K562 (cell line): ENCODE results near the gene BORCS8. TPM values are rescaled to one million over a fixed set of nuclear protein-coding genes. Genes with fewer than 3 reads are reported as not detected.

Experiments
- BCOR ChIP-seq: fragments of 450-650 bp; IDR thresholded peaks from 2 replicates; pipeline ENCODE4 v1.6.1; 2016
- CHD2 ChIP-seq: IDR thresholded peaks from 2 replicates; pipeline ENCODE4 v1.6.1; 2011; ENCODE audit warnings: low read depth, low read length
- CREB1 ChIP-seq, 2 experiments: sonication (generic) in 1 of 2; formaldehyde crosslinking in 1 of 2; IDR thresholded peaks; 2 replicates each; pipeline versions ENCODE4 v1.6.1 to v1.8.0; 2012 to 2022; ENCODE audit warnings: inconsistent platforms in 1 of 2, mild to moderate bottlenecking in 1 of 2, missing genetic modification reagents in 1 of 2, moderate library complexity in 1 of 2
- ETV6 ChIP-seq, 3 experiments: fragments of 150-350 bp in 1 of 3; sonication (generic) in 1 of 3; formaldehyde crosslinking in 1 of 3; IDR thresholded peaks; 2 replicates each; pipeline versions ENCODE4 v1.6.1 to v1.8.0; 2014 to 2022; ENCODE audit warnings: borderline replicate concordance in 2 of 3, low read depth in 2 of 3, antibody characterized with exemption in 1 of 3, low read length in 1 of 3, mild to moderate bottlenecking in 1 of 3, missing genetic modification reagents in 1 of 3
- HDAC2 ChIP-seq: fragments of 450-650 bp; IDR thresholded peaks from 2 replicates; pipeline ENCODE4 v1.6.1; 2016; ENCODE audit warnings: mild to moderate bottlenecking
- JUN ChIP-seq, 2 experiments: sonication (generic) in 1 of 2; formaldehyde crosslinking in 1 of 2; IDR thresholded peaks; 2 replicates each; pipeline versions ENCODE4 v1.6.1 to v1.8.0; 2012 to 2022; ENCODE audit warnings: borderline replicate concordance in 2 of 2, mild to moderate bottlenecking in 2 of 2, improper control_type of control experiment in 1 of 2, low read depth in 1 of 2, low read length in 1 of 2, missing genetic modification reagents in 1 of 2
- KHSRP ChIP-seq: fragments of 450-650 bp; IDR thresholded peaks from 2 replicates; pipeline ENCODE4 v1.6.1; 2017
- NFE2L1 ChIP-seq: fragments of 450-650 bp; IDR thresholded peaks from 2 replicates; pipeline ENCODE4 v1.6.1; 2016; ENCODE audit warnings: missing genetic modification characterization, low read depth, mild to moderate bottlenecking, missing compliant biosample characterization, moderate library complexity, borderline replicate concordance
- PRMT5 ChIP-seq: sonication (generic); formaldehyde crosslinking; IDR thresholded peaks from 2 replicates; pipeline ENCODE4 v1.5.0; 2020; ENCODE audit warnings: missing genetic modification reagents
- PRPF4 ChIP-seq: fragments of 200-400 bp; formaldehyde crosslinking; IDR thresholded peaks from one replicate; pipeline ENCODE4 v1.6.1; 2017; ENCODE audit warnings: low read length, low read depth, mild to moderate bottlenecking; ENCODE audit not compliant: insufficient read depth, poor library complexity, severe bottlenecking
- RBM25 ChIP-seq: fragments of 200-400 bp; formaldehyde crosslinking; IDR thresholded peaks from 2 replicates; pipeline ENCODE4 v1.6.1; 2018; ENCODE audit warnings: low read length, low read depth, moderate library complexity; ENCODE audit not compliant: severe bottlenecking
- RCOR1 ChIP-seq, 2 experiments: IDR thresholded peaks; 2 replicates each; pipeline ENCODE4 v1.6.1; 2012; ENCODE audit warnings: low read depth in 2 of 2, low read length in 2 of 2, borderline replicate concordance in 1 of 2, improper control_type of control experiment in 1 of 2
- SAP30 ChIP-seq: fragments of 200-600 bp; sonication (generic); IDR thresholded peaks from 2 replicates; pipeline ENCODE4 v1.6.1; 2012; ENCODE audit warnings: borderline replicate concordance, low read depth, mild to moderate bottlenecking, moderate library complexity, low read length, control low read depth, inconsistent platforms; ENCODE audit not compliant: insufficient read depth, poor library complexity, severe bottlenecking
- SNIP1 ChIP-seq: fragments of 450-650 bp; IDR thresholded peaks from 2 replicates; pipeline ENCODE4 v1.7.1; 2017; ENCODE audit warnings: low read depth, mild to moderate bottlenecking
- SOX6 ChIP-seq: fragments of 450-650 bp; IDR thresholded peaks from 2 replicates; pipeline ENCODE4 v1.6.1; 2014; ENCODE audit warnings: mild to moderate bottlenecking
- TAF7 ChIP-seq: fragments of 450-650 bp; IDR thresholded peaks from 2 replicates; pipeline ENCODE4 v1.6.1; 2016; ENCODE audit warnings: missing genetic modification characterization, missing compliant biosample characterization
- TBL1XR1 ChIP-seq, 2 experiments: IDR thresholded peaks; 2 replicates each; pipeline ENCODE4 v1.6.1; 2012; ENCODE audit warnings: improper control_type of control experiment in 2 of 2, low read length in 2 of 2, mild to moderate bottlenecking in 1 of 2
- TCF15 ChIP-seq: fragments of 250-450 bp; sonication (Bioruptor Pico); IDR thresholded peaks from 2 replicates; pipeline ENCODE4 v1.8.0; 2022; ENCODE audit warnings: moderate library complexity, mild to moderate bottlenecking, inconsistent platforms
- TCF7 ChIP-seq: sonication (generic); IDR thresholded peaks from 2 replicates; pipeline ENCODE4 v1.6.1; 2016; ENCODE audit warnings: antibody characterized with exemption, borderline replicate concordance
- ZBED1 ChIP-seq: IDR thresholded peaks from 2 replicates; pipeline ENCODE4 v1.6.1; 2014
- ZEB2 ChIP-seq: fragments of 450-650 bp; IDR thresholded peaks from 2 replicates; pipeline ENCODE4 v1.6.1; 2016
- ZNF134 ChIP-seq: fragments of 250-450 bp; sonication (Bioruptor Pico); conservative IDR thresholded peaks from 2 replicates; pipeline ENCODE4 v1.4.0; 2020
- ZNF143 ChIP-seq: sonication (generic); formaldehyde crosslinking; IDR thresholded peaks from 2 replicates; pipeline ENCODE4 v1.9.0; 2022; ENCODE audit warnings: mild to moderate bottlenecking, missing genetic modification reagents
- ZNF184 ChIP-seq: sonication (generic); formaldehyde crosslinking; IDR thresholded peaks from 2 replicates; pipeline ENCODE4 v1.5.0; 2020; ENCODE audit warnings: missing genetic modification reagents
- polyA plus RNA-seq, 8 experiments: library from polyadenylated mRNA; depleted of rRNA in 4 of 8; stranded (reverse) in 5 of 8; unstranded in 3 of 8; fragments of >200 nt; fragmentation: Nextera tagmentation in 2 of 8; fragmentation: Illumina TruSeq in 1 of 8; extraction: Ambion mirVana in 2 of 8; extraction: Trizol in 1 of 8; gene quantifications; 2 replicates each; pipeline versions ENCODE4 v1.2.1 to v1.2.3, GENCODE V29; 2011 to 2014; ENCODE audit warnings: inconsistent platforms in 1 of 8, missing spikeins in 1 of 8
- total RNA-seq, 7 experiments: library from RNA; depleted of rRNA in 6 of 7; stranded (reverse); fragments of >200 nt in 6 of 7; fragmentation: Illumina TruSeq in 2 of 7; extraction: Trizol in 2 of 7; gene quantifications; 2 replicates each; pipeline versions ENCODE4 v1.2.1 to v1.2.3, GENCODE V29; 2011 to 2021; ENCODE audit warnings: low replicate concordance in 1 of 7
- TF ChIP-seq, protein P1 (sequence below): sonication (generic); formaldehyde crosslinking; IDR thresholded peaks from 2 replicates; pipeline ENCODE4 v1.8.0; 2022; ENCODE audit warnings: missing genetic modification reagents, mild to moderate bottlenecking, borderline replicate concordance
- TF ChIP-seq, protein P2 (sequence below): conservative IDR thresholded peaks from 2 replicates; pipeline ENCODE4 v1.6.1; 2011; ENCODE audit warnings: low read depth, mild to moderate bottlenecking, low read length; ENCODE audit not compliant: control insufficient read depth

Gene BORCS8
- total and polyA plus RNA-seq, 9 of the 15 experiments (the other 6 are each of a cell fraction or from before 2014, with no cell fraction given) = 4.6 to 33.6 (median 16.3) TPM

DNA sequence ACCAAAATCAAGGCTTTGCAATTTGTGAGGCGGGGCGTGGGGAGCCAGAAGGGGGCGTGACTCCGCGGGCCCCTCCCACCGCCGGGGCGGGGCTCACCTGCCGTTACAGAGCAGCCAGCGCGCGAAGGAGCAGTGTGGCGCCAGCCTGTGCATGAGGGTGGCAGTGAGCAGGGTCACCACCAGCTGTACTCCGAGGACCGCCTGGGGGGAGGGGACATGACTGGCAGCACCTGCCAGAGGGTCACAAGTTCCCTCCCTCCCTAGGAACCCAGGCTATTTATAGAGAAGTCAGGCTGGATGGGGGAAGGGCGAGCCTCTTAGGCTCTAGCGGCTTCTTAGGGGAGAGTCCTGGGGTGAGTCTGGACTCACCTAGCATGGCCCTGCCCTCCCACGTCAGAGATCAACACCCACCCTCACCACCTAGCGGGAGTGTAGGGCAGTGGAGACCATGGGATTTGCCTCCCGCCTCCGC is 57.2 kb downstream of the BORCS8 start (continued):
- TF ChIP-seq PRPF4 = no peak
- TF ChIP-seq CREB1 (IDR thresholded peaks at IDR 0.05) = peak; percentile 66
- TF ChIP-seq CREB1 (CRISPR knock-in tag; IDR thresholded peaks at IDR 0.05) = peak; percentile 75
- TF ChIP-seq NFE2L1 (tag) = no peak
- peak; percentile 61 for TF ChIP-seq BCOR
- TF ChIP-seq, protein P1, sequence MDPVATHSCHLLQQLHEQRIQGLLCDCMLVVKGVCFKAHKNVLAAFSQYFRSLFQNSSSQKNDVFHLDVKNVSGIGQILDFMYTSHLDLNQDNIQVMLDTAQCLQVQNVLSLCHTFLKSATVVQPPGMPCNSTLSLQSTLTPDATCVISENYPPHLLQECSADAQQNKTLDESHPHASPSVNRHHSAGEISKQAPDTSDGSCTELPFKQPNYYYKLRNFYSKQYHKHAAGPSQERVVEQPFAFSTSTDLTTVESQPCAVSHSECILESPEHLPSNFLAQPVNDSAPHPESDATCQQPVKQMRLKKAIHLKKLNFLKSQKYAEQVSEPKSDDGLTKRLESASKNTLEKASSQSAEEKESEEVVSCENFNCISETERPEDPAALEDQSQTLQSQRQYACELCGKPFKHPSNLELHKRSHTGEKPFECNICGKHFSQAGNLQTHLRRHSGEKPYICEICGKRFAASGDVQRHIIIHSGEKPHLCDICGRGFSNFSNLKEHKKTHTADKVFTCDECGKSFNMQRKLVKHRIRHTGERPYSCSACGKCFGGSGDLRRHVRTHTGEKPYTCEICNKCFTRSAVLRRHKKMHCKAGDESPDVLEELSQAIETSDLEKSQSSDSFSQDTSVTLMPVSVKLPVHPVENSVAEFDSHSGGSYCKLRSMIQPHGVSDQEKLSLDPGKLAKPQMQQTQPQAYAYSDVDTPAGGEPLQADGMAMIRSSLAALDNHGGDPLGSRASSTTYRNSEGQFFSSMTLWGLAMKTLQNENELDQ (CRISPR knock-in tag) = no peak
- no peak for TF ChIP-seq ZNF143
- no peak for TF ChIP-seq TAF7 (tag)
- no peak for TF ChIP-seq PRMT5 (CRISPR knock-in tag)
- no peak for TF ChIP-seq TCF7
- no peak for TF ChIP-seq SAP30
- no peak for TF ChIP-seq JUN (IDR thresholded peaks at IDR 0.05; ENCODE audit: borderline replicate concordance, low read depth, low read length)
- no peak for TF ChIP-seq JUN (CRISPR knock-in tag; IDR thresholded peaks at IDR 0.05; ENCODE audit: borderline replicate concordance)
- TF ChIP-seq ETV6 (IDR thresholded peaks at IDR 0.05; ENCODE audit: borderline replicate concordance in 1 of 2, low read depth in 2 of 2, low read length in 1 of 2) = no peak
- no peak for TF ChIP-seq ETV6 (CRISPR knock-in tag; IDR thresholded peaks at IDR 0.05; ENCODE audit: borderline replicate concordance)
- TF ChIP-seq, protein P2, sequence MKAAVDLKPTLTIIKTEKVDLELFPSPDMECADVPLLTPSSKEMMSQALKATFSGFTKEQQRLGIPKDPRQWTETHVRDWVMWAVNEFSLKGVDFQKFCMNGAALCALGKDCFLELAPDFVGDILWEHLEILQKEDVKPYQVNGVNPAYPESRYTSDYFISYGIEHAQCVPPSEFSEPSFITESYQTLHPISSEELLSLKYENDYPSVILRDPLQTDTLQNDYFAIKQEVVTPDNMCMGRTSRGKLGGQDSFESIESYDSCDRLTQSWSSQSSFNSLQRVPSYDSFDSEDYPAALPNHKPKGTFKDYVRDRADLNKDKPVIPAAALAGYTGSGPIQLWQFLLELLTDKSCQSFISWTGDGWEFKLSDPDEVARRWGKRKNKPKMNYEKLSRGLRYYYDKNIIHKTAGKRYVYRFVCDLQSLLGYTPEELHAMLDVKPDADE = no peak; the same call in 1 of the 2 replicates
- TF ChIP-seq TBL1XR1 (IDR thresholded peaks at IDR 0.05; ENCODE audit: low read length in 2 of 2) = 0 out of 4 replicates have a peak, but pooled peaks of 1 of the 2 experiments have one; percentile 22
- no peak for TF ChIP-seq ZBED1
- no peak for TF ChIP-seq SNIP1
- TF ChIP-seq ZEB2 = peak; percentile 84
- no peak for TF ChIP-seq ZNF184 (CRISPR knock-in tag)
- TF ChIP-seq HDAC2 = peak; percentile 77
- peak in 1 of 2 experiments; percentile 40; a peak in 2 of 4 replicates for TF ChIP-seq RCOR1 (IDR thresholded peaks at IDR 0.05; ENCODE audit: borderline replicate concordance in 1 of 2, low read depth in 2 of 2, low read length in 2 of 2)
- TF ChIP-seq CHD2 = 0 out of 2 replicates have a peak, but pooled peaks have one; percentile 59
- no peak for TF ChIP-seq ZNF134 (CRISPR knock-in tag)
- peak; percentile 25; the same call in 1 of the 2 replicates for TF ChIP-seq SOX6
- TF ChIP-seq TCF15 (CRISPR knock-in tag) = 0 out of 2 replicates have a peak, but pooled peaks have one; percentile 2
- TF ChIP-seq RBM25 = no peak
- no peak for TF ChIP-seq KHSRP
